PFSK-1 (cell line): ENCODE results near the gene INTS2.

Source experiments
- FOXP2 ChIP-seq: optimal IDR thresholded peaks from 2 replicates; pipeline ENCODE3; 2011; ENCODE audit warnings: borderline replicate concordance, control low read depth, inconsistent platforms; ENCODE audit not compliant: insufficient read depth; ENCODE audit errors: extremely low read length, extremely low read depth
- POLR2AphosphoS5 ChIP-seq: IDR thresholded peaks from 2 replicates; pipeline ENCODE4 v1.6.1; 2012; ENCODE audit warnings: low read depth, mild to moderate bottlenecking, control low read depth, low read length, moderate library complexity
- REST ChIP-seq, 2 experiments: IDR thresholded peaks; 2 replicates each; pipeline versions ENCODE4 v1.6.1 to v1.8.0; 2011 to 2012; ENCODE audit warnings: low read depth in 2 of 2, low read length in 2 of 2, control low read depth in 1 of 2, inconsistent platforms in 1 of 2, mild to moderate bottlenecking in 1 of 2, moderate library complexity in 1 of 2; ENCODE audit not compliant: insufficient read depth in 1 of 2
- SIN3A ChIP-seq: IDR thresholded peaks from 2 replicates; pipeline ENCODE4 v1.6.1; 2012; ENCODE audit warnings: mild to moderate bottlenecking, low read length, moderate library complexity, borderline replicate concordance; ENCODE audit not compliant: insufficient read depth
- TAF1 ChIP-seq: IDR thresholded peaks from 2 replicates; pipeline ENCODE4 v1.6.1; 2012; ENCODE audit warnings: low read length, control low read depth, borderline replicate concordance; ENCODE audit not compliant: insufficient read depth

INTS2 gene

GRCh38 chr17:61822326-61823285 is 105.2 kb downstream of the INTS2 start:
- TF ChIP-seq SIN3A, result no peak
- no peak for TF ChIP-seq FOXP2
- TF ChIP-seq POLR2AphosphoS5, result no peak
- TF ChIP-seq TAF1, result no peak
- TF ChIP-seq REST (IDR thresholded peaks at IDR 0.05; ENCODE audit: insufficient read depth in 1 of 2, low read depth in 2 of 2, low read length in 2 of 2), result no peak

GRCh38 chr17:61821655-61822054 is 106.1 kb downstream of the INTS2 start:
- TF ChIP-seq REST (IDR thresholded peaks at IDR 0.05; ENCODE audit: insufficient read depth in 1 of 2, low read depth in 2 of 2, low read length in 2 of 2) (no peak), FOXP2 (no peak), TAF1 (no peak), POLR2AphosphoS5 (no peak), SIN3A (no peak)

GRCh38 chr17:61818225-61818624 is 109.6 kb downstream of the INTS2 start:
- TF ChIP-seq REST (IDR thresholded peaks at IDR 0.05; ENCODE audit: insufficient read depth in 1 of 2, low read depth in 2 of 2, low read length in 2 of 2) (no peak), SIN3A (no peak), FOXP2 (no peak)

- no peak for TF ChIP-seq POLR2AphosphoS5
- no peak for TF ChIP-seq REST (IDR thresholded peaks at IDR 0.05; ENCODE audit: insufficient read depth in 1 of 2, low read depth in 2 of 2, low read length in 2 of 2)
- no peak for TF ChIP-seq TAF1
Observed at GRCh38 chr17:61817452-61817851, 110.3 kb downstream of the INTS2 start.
